ENCODE data around the gene PCYOX1L. TPM values are rescaled to one million over a fixed set of nuclear protein-coding genes. Genes with fewer than 3 reads are reported as not detected.

Gene PCYOX1L
- polyA plus RNA-seq, 3 donors, result 16.0 to 17.4 (median 16.8) TPM

GRCh38 chr5:149366169-149366729 lies 8.4 kb downstream of the PCYOX1L start:
- DNase-seq (ENCODE audit: low read depth in 3 of 3, low spot score in 2 of 3), result no peak

- DNase-seq (ENCODE audit: low read depth in 3 of 3, low spot score in 2 of 3), result peak in 1 of 3 donors; percentile 49
These were observed 9.6 kb downstream of the PCYOX1L start for GRCh38 chr5:149367249-149367971.

- no peak for DNase-seq (ENCODE audit: low read depth in 3 of 3, low spot score in 2 of 3)
These were observed 10.3 kb downstream of the PCYOX1L start for GRCh38 chr5:149367972-149368645.

GRCh38 chr5:149370878-149371277 lies 13.0 kb downstream of the PCYOX1L start:
- DNase-seq (ENCODE audit: low read depth in 3 of 3, low spot score in 2 of 3), result no peak

- no peak for DNase-seq (ENCODE audit: low read depth in 3 of 3, low spot score in 2 of 3)
These were observed 13.6 kb downstream of the PCYOX1L start for GRCh38 chr5:149371296-149371962.

- no peak for DNase-seq (ENCODE audit: low read depth in 3 of 3, low spot score in 2 of 3)
These were observed 14.4 kb downstream of the PCYOX1L start for GRCh38 chr5:149372076-149372795.

- no peak for DNase-seq (ENCODE audit: low read depth in 3 of 3, low spot score in 2 of 3)
These were observed 15.1 kb downstream of the PCYOX1L start for GRCh38 chr5:149372932-149373331.

GRCh38 chr5:149374303-149374702 lies 16.5 kb downstream of the PCYOX1L start:
- DNase-seq (ENCODE audit: low read depth in 3 of 3, low spot score in 2 of 3), result no peak

- no peak for DNase-seq (ENCODE audit: low read depth in 3 of 3, low spot score in 2 of 3)
These were observed 17.0 kb downstream of the PCYOX1L start for GRCh38 chr5:149374801-149375200.

GRCh38 chr5:149375434-149375833 lies 17.6 kb downstream of the PCYOX1L start:
- no peak for DNase-seq (ENCODE audit: low read depth in 3 of 3, low spot score in 2 of 3)

GRCh38 chr5:149376104-149376503 lies 18.3 kb downstream of the PCYOX1L start:
- no peak for DNase-seq (ENCODE audit: low read depth in 3 of 3, low spot score in 2 of 3)

- DNase-seq (ENCODE audit: low read depth in 3 of 3, low spot score in 2 of 3), result no peak
These were observed 19.0 kb downstream of the PCYOX1L start for GRCh38 chr5:149376711-149377447.

- DNase-seq (ENCODE audit: low read depth in 3 of 3, low spot score in 2 of 3), result no peak
These were observed 20.5 kb downstream of the PCYOX1L start for GRCh38 chr5:149378241-149378820.

- DNase-seq (ENCODE audit: low read depth in 3 of 3, low spot score in 2 of 3), result no peak
These were observed 21.4 kb downstream of the PCYOX1L start, which contains the start of gene IL17B for GRCh38 chr5:149379177-149379761. TSS of gene IL17B (minus strand) at chr5:149379292. CDS start at chr5:149379225, 67 bp downstream.

- DNase-seq (ENCODE audit: low read depth in 3 of 3, low spot score in 2 of 3), result no peak
These were observed 22.1 kb downstream of the PCYOX1L start for GRCh38 chr5:149379818-149380374.

GRCh38 chr5:149380466-149381121 lies 22.7 kb downstream of the PCYOX1L start:
- DNase-seq (ENCODE audit: low read depth in 3 of 3, low spot score in 2 of 3), result no peak

GRCh38 chr5:149381261-149381985 lies 23.6 kb downstream of the PCYOX1L start:
- DNase-seq (ENCODE audit: low read depth in 3 of 3, low spot score in 2 of 3), result no peak

GRCh38 chr5:149381986-149382338 lies 24.1 kb downstream of the PCYOX1L start:
- peak in 1 of 3 donors; percentile 55 for DNase-seq (ENCODE audit: low read depth in 3 of 3, low spot score in 2 of 3)
